OCI-LY3 (cell line): Measurements from ENCODE around the gene DNM3.

Experiments
- H2AFZ ChIP-seq: fragments of 200-600, 300-600 bp; shearing (Covaris generic); 2 replicates; pipeline ENCODE4 v1.6.0; 2014; ENCODE audit warnings: antibody characterized with exemption, low read depth, low read length
- H3K27ac ChIP-seq: fragments of 200-600, 300-600 bp; sonication (generic); 2 replicates; pipeline ENCODE4 v1.5.1; 2014; ENCODE audit warnings: mild to moderate bottlenecking, low read length, moderate library complexity, mixed read lengths
- H3K27me3 ChIP-seq: fragments of 200-600, 300-600 bp; sonication (generic); 2 replicates; pipeline ENCODE4 v1.6.1; 2014; ENCODE audit warnings: low read depth, low read length, mixed read lengths
- H3K36me3 ChIP-seq: fragments of 200-600, 300-600 bp; sonication (generic); replicated peaks from 2 replicates; pipeline ENCODE3; 2014; ENCODE audit warnings: low read depth, low read length, mixed read lengths
- H3K4me1 ChIP-seq: fragments of 300-600, 200-600 bp; sonication (generic); 2 replicates; pipeline ENCODE4 v1.6.1; 2014; ENCODE audit warnings: low read length, mixed read lengths
- H3K4me2 ChIP-seq: fragments of 200-600, 300-600 bp; sonication (generic); 2 replicates; pipeline ENCODE4 v1.6.1; 2014; ENCODE audit warnings: low read length, mixed read lengths
- H3K4me3 ChIP-seq: fragments of 300-600, 200-600 bp; sonication (generic); 2 replicates; pipeline ENCODE4 v1.5.1; 2014; ENCODE audit warnings: antibody characterized with exemption, mild to moderate bottlenecking, low read length, moderate library complexity
- H3K79me2 ChIP-seq: fragments of 300-600, 200-600 bp; shearing (Covaris generic); 2 replicates; pipeline ENCODE4 v1.6.1; 2014; ENCODE audit warnings: mild to moderate bottlenecking, low read length, mixed read lengths
- H3K9ac ChIP-seq: fragments of 300-600, 200-600 bp; shearing (Covaris generic); 2 replicates; pipeline ENCODE4 v1.6.0; 2014; ENCODE audit warnings: mild to moderate bottlenecking, low read length, moderate library complexity
- H3K9me3 ChIP-seq: fragments of 200-600, 300-600 bp; shearing (Covaris generic); 2 replicates; pipeline ENCODE4 v1.6.1; 2014; ENCODE audit warnings: low read length, mixed read lengths; ENCODE audit not compliant: insufficient read depth
- H4K20me1 ChIP-seq: fragments of 200-600, 300-600 bp; sonication (generic); 2 replicates; pipeline ENCODE4 v1.6.1; 2016; ENCODE audit warnings: low read length, mixed read lengths; ENCODE audit not compliant: insufficient read depth
- CTCF ChIP-seq: fragments of 200-600, 300-600 bp; sonication (generic); IDR thresholded peaks from 2 replicates; pipeline ENCODE4 v1.5.1; 2014; ENCODE audit warnings: antibody characterized with exemption, low read length, low read depth
- EZH2phosphoT487 ChIP-seq: fragments of 200-600 bp; shearing (Covaris generic); IDR thresholded peaks from 2 replicates; pipeline ENCODE4 v1.6.1; 2018; ENCODE audit warnings: antibody characterized with exemption, mixed run types, low read depth

DNM3 gene

GRCh38 chr1:172117800-172118199, 276.5 kb downstream of the DNM3 start:
- H3K27me3 ChIP-seq: no peaks in the 10 kb centered on the region
- H3K4me1 ChIP-seq: no peaks in the 10 kb centered on the region
- H3K27ac ChIP-seq: no peak overlapping the region
- TF ChIP-seq EZH2phosphoT487: no peak
- TF ChIP-seq CTCF: no peak
- no peak overlapping the region for H3K4me2 ChIP-seq
- H2AFZ ChIP-seq: no peak overlapping the region
- no peaks in the 10 kb centered on the region for H3K79me2 ChIP-seq
- H4K20me1 ChIP-seq: no peaks in the 10 kb centered on the region
- H3K9me3 ChIP-seq: no peaks in the 10 kb centered on the region
- no peak overlapping the region for H3K4me3 ChIP-seq
- H3K9ac ChIP-seq: no peak overlapping the region
- H3K36me3 ChIP-seq: no peaks in the 10 kb centered on the region

- Histone ChIP-seq H3K27me3 (no peaks in the 10 kb centered on the region), H3K9me3 (no peaks in the 10 kb centered on the region), H4K20me1 (no peaks in the 10 kb centered on the region), H3K4me3 (no peak overlapping the region), H3K27ac (no peak overlapping the region), H3K79me2 (no peaks in the 10 kb centered on the region), H3K9ac (no peak overlapping the region), H2AFZ (no peak overlapping the region), H3K4me2 (no peak overlapping the region), H3K4me1 (no peaks in the 10 kb centered on the region), H3K36me3 (no peaks in the 10 kb centered on the region)
- TF ChIP-seq CTCF: no peak
- no peak for TF ChIP-seq EZH2phosphoT487
These were observed 277.3 kb downstream of the DNM3 start for GRCh38 chr1:172118618-172119017.

GRCh38 chr1:172119184-172119583, 277.9 kb downstream of the DNM3 start:
- Histone ChIP-seq H3K27ac (no peak overlapping the region), H3K4me3 (no peak overlapping the region), H4K20me1 (no peaks in the 10 kb centered on the region), H2AFZ (no peak overlapping the region), H3K27me3 (no peaks in the 10 kb centered on the region), H3K4me1 (no peaks in the 10 kb centered on the region), H3K36me3 (no peaks in the 10 kb centered on the region), H3K4me2 (no peak overlapping the region), H3K79me2 (no peaks in the 10 kb centered on the region), H3K9ac (no peak overlapping the region), H3K9me3 (no peaks in the 10 kb centered on the region)
- TF ChIP-seq EZH2phosphoT487: no peak
- TF ChIP-seq CTCF: no peak

- Histone ChIP-seq H3K36me3 (no peaks in the 10 kb centered on the region), H3K27ac (no peak overlapping the region), H3K4me1 (no peaks in the 10 kb centered on the region), H3K9ac (no peak overlapping the region), H3K4me3 (no peak overlapping the region), H3K9me3 (no peaks in the 10 kb centered on the region), H3K4me2 (no peak overlapping the region), H3K27me3 (no peaks in the 10 kb centered on the region), H4K20me1 (no peaks in the 10 kb centered on the region), H3K79me2 (no peaks in the 10 kb centered on the region), H2AFZ (no peak overlapping the region)
- TF ChIP-seq CTCF: no peak
- no peak for TF ChIP-seq EZH2phosphoT487
These were observed 279.1 kb downstream of the DNM3 start for GRCh38 chr1:172120381-172120780.
